Erythroblast (primary cell): Measurements from ENCODE around the gene NFYA.
A peak's percentile ranks its signal among the peaks of the same experiment; 100 is the strongest.

Source experiments
- DNase-seq, 2 experiments: peaks; one replicate each; lab custom pipeline; 2025; lab: John Stamatoyannopoulos, UW
- GATA1 ChIP-seq: IDR thresholded peaks from 2 replicates; pipeline ENCODE4 v1.6.1; 2011; ENCODE audit warnings: low read depth, mild to moderate bottlenecking, control low read depth, low read length, moderate library complexity
- POLR2A ChIP-seq: IDR thresholded peaks from 2 replicates; pipeline ENCODE4 v1.6.1; 2011; ENCODE audit warnings: mild to moderate bottlenecking, low read length

NFYA gene

DNA sequence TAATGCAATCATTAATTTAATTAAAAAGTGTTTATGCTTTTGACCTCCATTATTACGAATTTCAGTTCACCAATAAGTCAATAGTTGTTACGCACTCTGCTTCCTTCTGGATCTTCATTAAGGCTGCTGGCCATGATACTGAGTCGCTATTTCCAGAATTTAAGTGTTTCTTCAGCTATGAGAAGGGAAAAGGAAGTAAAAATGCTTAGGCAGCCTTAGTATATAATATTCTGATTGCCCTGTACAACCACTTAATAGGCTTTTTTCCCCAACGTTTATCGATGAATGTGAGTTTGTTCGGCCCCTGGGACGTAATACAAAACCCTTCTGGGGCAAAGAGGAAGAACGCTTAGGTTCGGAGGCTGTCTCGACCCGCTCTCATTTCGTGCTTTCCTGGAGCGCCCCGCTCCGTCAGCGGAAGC, 1.3 kb upstream of the NFYA start:
- TF ChIP-seq POLR2A: no peak
- no peak for TF ChIP-seq GATA1
- no peak for DNase-seq

DNA sequence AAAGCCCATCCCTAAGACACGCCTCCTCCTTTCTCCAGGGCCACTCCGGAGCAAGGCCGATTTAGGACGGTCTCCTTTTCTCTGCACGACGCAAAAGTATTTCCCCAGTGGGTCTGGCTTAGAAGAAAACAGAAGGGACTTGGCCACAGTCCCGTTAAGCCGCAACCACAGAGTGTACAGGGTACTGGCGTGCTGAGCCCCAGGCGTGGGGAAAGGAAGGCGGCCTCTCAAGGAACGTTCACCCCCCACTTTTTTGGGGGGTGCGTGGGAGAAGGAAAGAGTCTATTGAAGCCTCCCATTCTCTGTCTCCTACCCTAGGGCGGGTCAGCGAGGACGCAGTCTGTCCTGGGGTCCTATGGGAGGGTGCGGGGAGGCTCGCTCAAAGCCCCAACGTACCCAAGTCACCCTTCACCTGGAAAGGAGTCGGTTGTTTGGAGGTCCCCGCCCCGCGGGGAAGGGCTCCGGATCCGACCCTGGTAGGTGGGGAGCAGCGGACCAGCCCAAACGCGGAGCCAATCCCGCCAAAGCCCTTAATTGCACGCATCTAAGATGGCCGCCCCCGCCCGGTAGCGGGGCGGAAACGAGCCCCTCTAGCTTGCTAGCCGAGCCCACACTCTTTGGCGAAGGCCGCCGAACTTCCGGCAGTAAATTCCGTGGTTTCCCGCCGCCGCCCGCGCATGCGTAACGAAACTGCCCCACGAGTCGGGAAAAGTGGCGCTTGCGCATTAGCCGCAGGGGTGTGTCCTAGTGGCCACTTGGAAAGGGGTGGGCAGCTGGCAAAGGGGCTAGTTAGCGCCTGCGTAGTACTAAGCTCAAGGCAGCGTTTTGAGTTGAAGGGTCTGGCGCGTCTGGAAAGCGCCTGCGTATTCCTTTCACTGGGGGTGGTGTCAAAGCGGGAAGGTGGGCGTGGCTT, 595 bp upstream of the NFYA start, which contains the start of gene OARD1:
Gene OARD1 (minus strand): TSS at position 434 of the 913 bp plus-strand sequence. CDS start 722 bp downstream, outside the sequence.
- peak; percentile 100 for DNase-seq
- TF ChIP-seq GATA1 (no peak), POLR2A (peak; percentile 91)

DNA sequence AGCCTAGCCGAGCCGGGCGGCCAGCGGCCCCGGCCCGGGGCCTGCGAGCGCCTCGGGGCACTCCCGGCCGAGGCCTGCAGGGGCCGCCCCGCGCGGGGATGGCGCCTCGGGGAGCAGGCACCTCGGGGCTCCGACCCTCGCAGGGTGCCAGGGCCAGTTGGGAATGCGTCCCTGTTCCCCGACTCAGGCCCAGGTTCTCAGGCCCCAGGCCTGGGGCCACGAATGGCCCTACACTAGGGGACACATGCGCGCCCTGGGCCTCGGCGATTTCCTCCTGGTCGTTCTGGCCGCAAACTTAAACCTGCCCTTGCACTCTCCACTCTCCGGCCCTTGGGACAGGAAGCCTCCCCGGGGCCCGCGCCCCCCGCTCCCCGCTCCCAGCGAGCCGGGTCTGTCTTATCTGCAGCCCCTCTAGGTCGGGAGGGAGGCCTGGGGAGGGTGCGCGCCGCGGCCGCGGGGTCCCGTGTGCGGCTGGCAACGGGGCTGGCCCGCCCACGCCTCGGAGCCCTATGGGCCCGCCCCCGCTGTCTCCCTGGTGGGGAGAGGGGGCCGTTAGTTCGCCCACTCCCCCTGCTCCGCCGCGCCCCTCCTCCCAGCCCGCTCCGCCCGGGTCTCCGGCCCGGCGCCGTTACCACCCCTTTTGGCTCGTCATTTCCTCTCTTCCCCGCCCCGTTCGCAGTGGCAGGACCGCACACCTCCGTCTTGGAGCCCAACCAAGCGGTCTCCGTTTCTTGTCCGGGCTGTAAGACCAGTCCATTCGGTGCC, 611 bp downstream of the NFYA start:
- no peak for TF ChIP-seq GATA1
- TF ChIP-seq POLR2A: peak; percentile 88
- DNase-seq: peak; percentile 90 to 91

DNA sequence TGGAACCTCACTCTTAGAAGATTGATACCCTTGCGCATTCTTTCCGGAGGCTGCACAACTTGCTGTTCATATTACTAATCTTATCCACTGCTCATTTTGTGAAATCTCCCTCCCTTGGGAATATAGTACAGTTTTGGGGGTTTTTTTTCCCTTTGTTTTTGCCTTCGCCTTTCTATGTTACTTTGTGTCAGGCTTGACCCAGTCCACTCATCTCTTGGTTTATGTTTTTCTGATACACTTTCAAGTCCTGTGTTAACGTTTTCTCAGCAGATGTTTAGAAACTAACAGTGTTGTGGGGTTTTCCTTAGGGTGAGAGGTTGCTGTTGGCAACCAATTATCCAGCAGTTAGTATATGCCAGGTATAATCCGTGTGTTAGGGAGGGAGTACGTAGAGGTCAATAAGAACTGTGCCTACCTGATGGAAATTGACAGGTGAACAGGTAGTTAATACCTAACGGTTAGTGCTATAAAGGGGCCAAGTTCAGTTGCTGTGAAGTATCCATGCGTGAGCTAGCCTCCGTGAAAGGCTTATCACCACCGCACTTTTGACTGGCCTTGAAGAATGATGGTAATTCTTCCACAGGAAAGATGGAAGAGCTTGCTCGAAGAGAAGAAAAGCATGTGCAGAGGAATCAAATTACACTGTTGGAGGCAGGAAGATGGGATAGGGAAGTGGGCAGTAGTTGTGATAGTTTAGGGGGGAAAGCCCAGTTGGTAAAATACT, 1.4 kb downstream of the NFYA start:
- TF ChIP-seq POLR2A (no peak), GATA1 (no peak)
- DNase-seq: peak; percentile 51 to 61

DNA sequence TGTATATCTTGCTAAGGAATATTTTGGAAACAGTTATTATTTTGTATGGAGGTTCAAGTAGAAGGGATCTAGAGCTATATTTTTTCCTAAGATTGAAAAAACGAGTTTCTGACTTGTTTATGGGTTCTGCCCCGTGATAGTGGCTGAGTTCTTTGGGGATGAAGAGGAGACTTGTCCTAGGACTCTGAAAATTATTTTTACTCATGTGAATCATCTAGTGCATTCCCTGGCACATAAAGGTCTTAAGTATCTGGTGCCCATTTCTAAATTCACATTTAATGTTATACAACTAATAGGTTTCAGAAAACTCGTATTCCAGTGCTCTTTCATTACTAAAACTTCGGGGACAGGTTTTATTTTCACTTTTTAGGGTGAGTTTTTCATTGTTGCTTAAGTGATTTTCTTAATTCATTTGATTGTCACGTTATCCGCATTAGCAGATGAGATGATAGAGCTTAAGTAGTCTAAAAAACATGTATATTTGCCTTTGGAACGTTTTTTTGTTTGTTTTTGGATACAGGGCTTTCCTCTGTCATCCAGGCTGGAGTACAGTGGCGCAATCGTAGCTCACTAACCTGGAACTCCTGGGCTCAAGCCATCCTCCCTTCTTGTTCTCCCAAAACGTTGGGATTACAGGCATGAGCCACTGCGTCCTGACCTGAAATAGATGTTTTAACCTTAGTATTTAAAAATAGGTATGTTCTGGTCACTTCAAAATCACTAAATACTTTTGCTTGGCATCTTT, 2.1 kb downstream of the NFYA start:
- DNase-seq: no peak
- TF ChIP-seq GATA1 (no peak), POLR2A (no peak)

DNA sequence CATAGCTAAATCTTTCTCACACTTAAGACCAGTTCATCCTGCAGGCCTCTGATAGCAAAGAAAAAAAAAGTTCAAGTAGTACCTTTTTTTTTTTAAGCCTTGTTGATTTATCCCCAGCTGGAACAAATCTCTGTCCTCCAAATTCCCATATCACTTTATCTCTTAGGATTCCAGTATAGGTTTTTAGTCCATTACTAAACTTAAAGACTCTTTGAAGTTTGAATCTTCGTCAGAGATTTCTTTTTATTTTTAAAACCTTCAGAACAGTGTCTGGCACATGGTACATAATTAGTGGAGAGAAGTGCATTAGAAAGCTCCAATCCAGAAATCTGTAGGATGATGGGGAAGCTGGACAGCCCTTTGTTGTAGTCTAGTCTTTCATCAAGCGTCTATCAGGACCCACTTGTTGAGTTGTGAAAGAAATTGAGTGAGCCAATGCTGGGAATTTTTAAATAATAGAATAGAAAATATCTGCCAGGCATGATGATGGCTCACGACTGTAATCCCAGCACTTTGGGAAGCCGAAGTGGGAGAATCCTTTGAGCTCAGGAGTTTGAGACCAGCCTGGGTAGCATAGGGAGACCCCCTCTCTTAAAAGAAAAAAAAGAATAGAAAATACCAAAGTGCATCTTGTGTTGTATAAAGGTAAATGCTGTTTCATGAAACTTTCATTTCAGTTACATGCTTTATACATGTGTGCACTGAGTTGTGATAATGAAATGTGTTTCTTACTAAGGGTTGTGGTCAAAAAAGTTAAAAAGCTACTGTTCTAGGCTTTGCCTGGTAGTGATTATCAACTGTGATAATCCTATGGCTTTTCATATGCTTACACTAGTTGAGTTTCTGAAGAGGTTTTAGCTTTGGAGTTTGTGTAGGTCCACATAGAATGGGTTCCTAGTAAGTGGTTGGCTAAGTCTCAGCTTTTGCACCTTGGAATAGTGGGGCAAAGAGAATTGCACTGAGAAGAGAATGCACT, 3.2 kb downstream of the NFYA start:
- TF ChIP-seq POLR2A (no peak), GATA1 (no peak)
- peak in 1 of 2 experiments; percentile 12 for DNase-seq

DNA sequence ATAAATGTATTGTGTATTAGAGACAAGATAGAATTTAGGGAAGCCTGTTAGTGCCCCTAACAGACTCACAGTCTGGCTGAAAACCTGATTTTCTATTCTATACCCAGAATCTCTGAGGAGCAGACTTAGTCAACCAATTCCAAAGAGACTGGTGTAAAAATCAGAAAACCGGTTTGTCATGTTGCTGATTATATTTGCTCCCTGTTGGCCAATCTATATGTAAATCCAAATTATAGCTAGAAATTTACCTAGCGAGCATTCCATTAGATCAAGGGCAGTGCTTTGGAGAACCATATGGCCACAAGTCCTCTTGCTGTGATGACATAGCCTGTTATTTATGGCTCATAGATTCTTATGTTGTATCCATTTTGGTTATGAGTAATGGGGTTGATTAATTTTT, 4.8 kb downstream of the NFYA start:
- TF ChIP-seq POLR2A (no peak), GATA1 (no peak)

DNA sequence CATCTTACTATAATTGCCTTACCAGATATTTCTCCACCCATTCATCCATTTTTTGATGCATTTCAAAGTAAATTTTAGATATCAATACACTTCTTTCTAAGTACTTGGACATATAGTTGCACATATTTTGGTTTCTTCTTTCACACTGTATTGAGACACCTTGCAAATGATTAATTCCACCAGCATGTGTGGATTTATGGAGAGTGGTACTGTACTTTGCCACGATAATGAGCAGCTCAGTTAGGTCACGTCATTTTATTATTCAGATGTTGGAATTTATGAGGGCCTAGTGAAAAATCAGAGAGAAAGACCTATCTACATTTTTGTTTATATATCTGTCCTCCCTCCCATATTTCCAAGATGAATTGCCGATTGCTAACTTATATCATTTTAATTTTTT, 5.3 kb downstream of the NFYA start:
- DNase-seq: no peak
- TF ChIP-seq POLR2A (no peak), GATA1 (no peak)

More for the DNA sequence above, 4.8 kb downstream of the NFYA start:
- no peak for DNase-seq

DNA sequence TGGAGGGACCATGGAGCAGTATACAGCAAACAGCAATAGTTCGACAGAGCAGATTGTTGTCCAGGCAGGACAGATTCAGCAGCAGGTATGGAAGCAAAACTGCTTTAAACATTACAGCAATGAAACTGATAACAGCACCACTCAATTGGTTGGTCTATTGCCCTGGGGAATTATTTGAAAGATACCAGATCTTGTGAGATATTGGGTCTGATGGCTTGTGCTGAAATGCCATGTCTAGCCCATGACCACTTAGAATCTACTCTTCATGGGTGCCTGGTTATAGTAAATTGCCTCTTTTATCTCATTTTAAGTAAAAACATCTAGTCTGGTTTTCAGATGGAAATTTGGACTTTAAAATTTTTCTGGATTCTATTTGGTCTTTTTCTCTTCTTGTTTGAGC, 6.3 kb downstream of the NFYA start:
- TF ChIP-seq GATA1 (no peak), POLR2A (no peak)
- no peak for DNase-seq

DNA sequence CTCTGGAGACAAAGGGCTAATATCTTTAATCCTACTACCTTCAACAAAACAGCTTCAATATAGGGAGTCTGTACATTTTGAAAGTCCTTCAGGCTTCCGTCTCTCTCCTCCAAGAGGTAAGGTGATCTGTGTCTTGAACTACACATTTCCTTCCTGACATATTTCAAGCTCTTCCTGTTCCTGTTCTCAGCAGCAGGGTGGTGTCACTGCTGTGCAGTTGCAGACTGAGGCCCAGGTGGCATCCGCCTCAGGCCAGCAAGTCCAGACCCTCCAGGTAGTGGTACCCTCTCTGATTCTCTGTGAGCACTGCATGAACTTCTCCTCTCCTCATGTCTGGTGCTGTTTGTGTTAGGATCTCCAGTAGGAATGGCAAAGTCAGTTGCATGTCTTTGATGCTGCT, 7.8 kb downstream of the NFYA start:
- no peak for DNase-seq
- TF ChIP-seq GATA1: no peak
- no peak for TF ChIP-seq POLR2A

DNA sequence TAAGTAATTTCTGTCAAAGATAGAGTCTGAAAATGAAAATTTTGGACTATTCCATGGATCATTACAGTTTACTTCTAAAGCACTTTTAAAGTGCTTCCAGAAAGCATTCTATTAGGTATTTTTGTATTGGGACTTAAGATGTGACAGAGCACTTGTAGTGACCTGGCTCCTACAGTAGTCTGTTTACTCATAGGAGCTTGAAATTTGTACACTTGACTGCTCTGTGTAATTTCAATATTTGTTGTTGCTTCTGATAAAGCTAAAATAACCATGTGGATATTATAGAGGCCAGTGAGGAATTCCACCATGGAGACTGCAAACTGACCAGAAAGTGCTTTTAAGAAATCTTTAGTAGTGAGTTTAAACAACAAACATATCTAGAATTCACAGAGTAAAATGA, 10.3 kb downstream of the NFYA start:
- no peak for DNase-seq
- no peak for TF ChIP-seq GATA1
- TF ChIP-seq POLR2A: no peak

DNA sequence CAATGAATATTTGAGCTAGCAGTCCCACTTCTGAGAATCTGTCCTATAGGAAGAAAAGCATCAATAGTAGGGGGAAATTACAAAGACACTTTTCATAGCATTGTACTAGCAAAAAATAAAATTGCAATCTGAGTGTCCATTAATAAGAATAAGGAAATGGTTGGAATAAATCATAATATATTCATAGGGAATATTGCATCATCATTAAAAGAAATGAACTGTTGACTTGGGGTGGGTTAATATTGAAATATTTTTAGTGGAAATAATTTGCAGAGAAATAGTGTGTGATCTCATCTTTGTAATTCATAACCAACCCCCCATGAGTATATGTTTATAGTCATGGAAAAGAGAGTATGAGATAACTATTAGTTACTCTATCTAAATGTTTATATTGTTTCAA, 12.4 kb downstream of the NFYA start:
- no peak for TF ChIP-seq POLR2A
- TF ChIP-seq GATA1: no peak

DNA sequence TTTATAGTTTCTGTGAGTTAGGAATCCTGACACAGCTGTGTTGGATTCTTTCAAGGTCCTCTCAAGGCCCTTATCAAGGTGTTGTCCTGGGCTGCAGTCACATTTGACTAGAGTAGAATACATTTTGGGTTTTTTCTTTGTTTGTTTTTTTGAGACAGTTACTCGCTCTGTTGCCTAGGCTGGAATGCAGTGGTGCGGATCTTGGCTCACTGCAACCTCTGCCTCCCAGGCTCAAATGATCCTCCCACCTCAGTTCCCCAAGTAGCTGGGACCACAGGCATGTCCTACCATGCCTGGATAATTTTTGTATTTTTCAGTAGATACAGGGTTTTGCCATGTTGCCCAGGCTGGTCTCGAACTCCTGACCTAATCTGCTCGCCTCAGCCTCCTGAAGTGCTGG, 15.7 kb downstream of the NFYA start:
- TF ChIP-seq GATA1: no peak
- TF ChIP-seq POLR2A: no peak
- DNase-seq: no peak

More for the DNA sequence above, 12.4 kb downstream of the NFYA start:
- no peak for DNase-seq
